LNCAP (cell line): ENCODE results near the gene GUCA1A.

Experiments used
- CTCF ChIP-seq: fragments of 450-650 bp; IDR thresholded peaks from 2 replicates; pipeline ENCODE4 v1.5.1; 2017; ENCODE audit warnings: mild to moderate bottlenecking

GUCA1A gene

GRCh38 chr6:42150254-42150653 lies 22.9 kb upstream of the GUCA1A start:
- no peak for TF ChIP-seq CTCF

GRCh38 chr6:42152024-42152423 lies 21.1 kb upstream of the GUCA1A start:
- TF ChIP-seq CTCF: no peak

GRCh38 chr6:42153921-42154320 lies 19.2 kb upstream of the GUCA1A start:
- TF ChIP-seq CTCF: no peak

- no peak for TF ChIP-seq CTCF
Observed at GRCh38 chr6:42154461-42155209, 18.5 kb upstream of the GUCA1A start.

GRCh38 chr6:42155293-42155692 lies 17.9 kb upstream of the GUCA1A start:
- TF ChIP-seq CTCF: no peak

GRCh38 chr6:42156638-42157037 lies 16.5 kb upstream of the GUCA1A start:
- no peak for TF ChIP-seq CTCF

- no peak for TF ChIP-seq CTCF
Observed at GRCh38 chr6:42158011-42158410, 15.2 kb upstream of the GUCA1A start.

- no peak for TF ChIP-seq CTCF
Observed at GRCh38 chr6:42158631-42159030, 14.5 kb upstream of the GUCA1A start.
